Body of pancreas (tissue), 4 donors: Measurements from ENCODE around the gene PTH1R.

Experiments used
- POLR2A ChIP-seq, 3 donors: fragments of 450-650 bp; IDR thresholded peaks; one replicate each; pipeline ENCODE4 v1.6.1; 2016; ENCODE audit warnings: antibody characterized with exemption in 3 of 3, mild to moderate bottlenecking in 2 of 3
- TF ChIP-seq, protein P1 (sequence below), 7 experiments: fragments of 450-650 bp in 4 of 7; fragments of 200-600 bp in 3 of 7; sonication (generic) in 3 of 7; IDR thresholded peaks; one replicate each; pipeline ENCODE4 v1.5.1; 2016 to 2019; ENCODE audit warnings: antibody characterized with exemption in 7 of 7

DNA sequence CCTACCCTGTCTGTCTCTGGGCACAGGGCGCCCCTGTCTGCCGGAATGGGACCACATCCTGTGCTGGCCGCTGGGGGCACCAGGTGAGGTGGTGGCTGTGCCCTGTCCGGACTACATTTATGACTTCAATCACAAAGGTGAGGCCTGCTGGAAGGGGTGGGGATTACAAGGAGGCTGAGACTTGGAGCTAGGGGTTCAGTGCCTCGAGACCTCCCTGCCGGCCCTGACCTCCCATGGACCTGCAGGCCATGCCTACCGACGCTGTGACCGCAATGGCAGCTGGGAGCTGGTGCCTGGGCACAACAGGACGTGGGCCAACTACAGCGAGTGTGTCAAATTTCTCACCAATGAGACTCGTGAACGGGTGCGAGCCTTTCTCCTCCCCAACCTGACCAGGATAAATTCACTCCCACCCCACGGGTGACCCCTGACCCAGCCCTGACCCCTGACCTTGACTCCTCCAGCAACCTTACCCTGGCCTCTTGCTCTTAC, 20.4 kb downstream of the PTH1R start:
- TF ChIP-seq POLR2A (IDR thresholded peaks at IDR 0.05): no peak
- TF ChIP-seq, protein P1, sequence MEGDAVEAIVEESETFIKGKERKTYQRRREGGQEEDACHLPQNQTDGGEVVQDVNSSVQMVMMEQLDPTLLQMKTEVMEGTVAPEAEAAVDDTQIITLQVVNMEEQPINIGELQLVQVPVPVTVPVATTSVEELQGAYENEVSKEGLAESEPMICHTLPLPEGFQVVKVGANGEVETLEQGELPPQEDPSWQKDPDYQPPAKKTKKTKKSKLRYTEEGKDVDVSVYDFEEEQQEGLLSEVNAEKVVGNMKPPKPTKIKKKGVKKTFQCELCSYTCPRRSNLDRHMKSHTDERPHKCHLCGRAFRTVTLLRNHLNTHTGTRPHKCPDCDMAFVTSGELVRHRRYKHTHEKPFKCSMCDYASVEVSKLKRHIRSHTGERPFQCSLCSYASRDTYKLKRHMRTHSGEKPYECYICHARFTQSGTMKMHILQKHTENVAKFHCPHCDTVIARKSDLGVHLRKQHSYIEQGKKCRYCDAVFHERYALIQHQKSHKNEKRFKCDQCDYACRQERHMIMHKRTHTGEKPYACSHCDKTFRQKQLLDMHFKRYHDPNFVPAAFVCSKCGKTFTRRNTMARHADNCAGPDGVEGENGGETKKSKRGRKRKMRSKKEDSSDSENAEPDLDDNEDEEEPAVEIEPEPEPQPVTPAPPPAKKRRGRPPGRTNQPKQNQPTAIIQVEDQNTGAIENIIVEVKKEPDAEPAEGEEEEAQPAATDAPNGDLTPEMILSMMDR (IDR thresholded peaks at IDR 0.05): peak in 1 of 7 experiments; percentile 12
